Smooth muscle cell (in vitro differentiated cells): Measurements from ENCODE around the gene RDH11. TPM values are rescaled to one million over a fixed set of nuclear protein-coding genes. Genes with fewer than 3 reads are reported as not detected.

Experiments used
- DNase-seq: peaks from one replicate; lab custom pipeline; 2025; ENCODE audit not compliant: unreplicated experiment; lab: John Stamatoyannopoulos, UW
- H2AFZ ChIP-seq: fragments of 200-600 bp; sonication (generic); 2 replicates; pipeline ENCODE4 v1.6.0; 2016; ENCODE audit warnings: antibody characterized with exemption, low read depth, mild to moderate bottlenecking
- H3F3A ChIP-seq: fragments of 200-600 bp; sonication (generic); 2 replicates; pipeline ENCODE4 v1.6.0; 2017; ENCODE audit warnings: antibody characterized with exemption, low read depth
- H3K27ac ChIP-seq: fragments of 200-600 bp; sonication (generic); 2 replicates; pipeline ENCODE4 v1.5.1; 2016; ENCODE audit warnings: low read depth, mild to moderate bottlenecking
- H3K27me3 ChIP-seq: fragments of 200-600 bp; sonication (generic); 2 replicates; pipeline ENCODE4 v1.6.1; 2016; ENCODE audit warnings: low read depth, mild to moderate bottlenecking
- H3K36me3 ChIP-seq: fragments of 200-600 bp; sonication (generic); 2 replicates; pipeline ENCODE4 v1.5.1; 2016; ENCODE audit warnings: low read depth
- H3K4me1 ChIP-seq: fragments of 200-600 bp; sonication (generic); 2 replicates; pipeline ENCODE4 v1.5.1; 2016; ENCODE audit warnings: low read depth
- H3K4me2 ChIP-seq: fragments of 200-600 bp; sonication (generic); 2 replicates; pipeline ENCODE4 v1.6.0; 2016; ENCODE audit warnings: mild to moderate bottlenecking
- H3K4me3 ChIP-seq: fragments of 200-600 bp; sonication (generic); 2 replicates; pipeline ENCODE4 v1.5.1; 2016; ENCODE audit warnings: mild to moderate bottlenecking
- H3K79me2 ChIP-seq: fragments of 200-600 bp; sonication (generic); 2 replicates; pipeline ENCODE4 v1.6.0; 2016; ENCODE audit warnings: low read depth, mild to moderate bottlenecking
- H3K9ac ChIP-seq: fragments of 200-600 bp; sonication (generic); 2 replicates; pipeline ENCODE4 v1.6.0; 2016; ENCODE audit warnings: low read depth
- H3K9me3 ChIP-seq: fragments of 200-600 bp; sonication (generic); replicated peaks from 2 replicates; pipeline ENCODE4 v1.5.1; 2016; ENCODE audit warnings: low read depth
- H4K20me1 ChIP-seq: fragments of 200-600 bp; sonication (generic); 2 replicates; pipeline ENCODE4 v1.6.0; 2016; ENCODE audit warnings: low read depth
- WGBS: methylation state at CpG from one replicate; pipeline ENCODE4 v1.1.7; 2016; ENCODE audit warnings: low lambda C conversion rate; 5-methylcytosine and 5-hydroxymethylcytosine counted together
- polyA plus RNA-seq: library from polyadenylated mRNA; unstranded; fragments of >200 nt; fragmentation: Nextera tagmentation; extraction: Ambion mirVana; gene quantifications from 2 replicates; pipeline ENCODE4 v1.2.1, GENCODE V29; 2016
- total RNA-seq: library from RNA; depleted of rRNA; stranded (reverse); fragments of >200 nt; gene quantifications from 2 replicates; pipeline ENCODE4 v1.2.3, GENCODE V29; 2014
- TF ChIP-seq, protein P1 (sequence below): fragments of 200-600 bp; sonication (generic); IDR thresholded peaks from 2 replicates; pipeline ENCODE4 v1.5.1; 2017; ENCODE audit warnings: borderline replicate concordance, mild to moderate bottlenecking, antibody characterized with exemption; ENCODE audit not compliant: insufficient read depth, poor library complexity, severe bottlenecking

RDH11 gene
- total and polyA plus RNA-seq, 2 experiments from 2014 or later = 104 to 116 TPM

DNA sequence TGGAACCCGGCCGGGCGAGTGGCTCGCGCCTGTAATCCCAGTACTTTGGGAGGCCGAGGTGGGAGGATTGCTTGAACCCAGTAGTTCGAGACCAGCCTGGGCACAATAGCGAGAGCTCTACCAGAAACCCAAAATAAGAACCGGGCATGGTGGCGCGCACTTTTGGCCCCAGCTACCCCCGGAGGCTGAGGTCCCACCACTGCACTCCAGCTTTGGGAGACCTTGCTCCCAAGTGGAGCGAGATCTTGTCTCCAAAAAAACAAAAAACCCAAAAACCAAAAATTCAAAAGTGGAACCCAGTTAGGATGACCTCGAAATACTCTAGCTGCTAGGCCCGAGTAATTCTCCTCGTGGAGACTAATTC is 20.4 kb downstream of the RDH11 start:
- H3K27ac ChIP-seq = peak overlapping the region; percentile 99
- peak overlapping the region; percentile 100 for H3K9ac ChIP-seq

DNA sequence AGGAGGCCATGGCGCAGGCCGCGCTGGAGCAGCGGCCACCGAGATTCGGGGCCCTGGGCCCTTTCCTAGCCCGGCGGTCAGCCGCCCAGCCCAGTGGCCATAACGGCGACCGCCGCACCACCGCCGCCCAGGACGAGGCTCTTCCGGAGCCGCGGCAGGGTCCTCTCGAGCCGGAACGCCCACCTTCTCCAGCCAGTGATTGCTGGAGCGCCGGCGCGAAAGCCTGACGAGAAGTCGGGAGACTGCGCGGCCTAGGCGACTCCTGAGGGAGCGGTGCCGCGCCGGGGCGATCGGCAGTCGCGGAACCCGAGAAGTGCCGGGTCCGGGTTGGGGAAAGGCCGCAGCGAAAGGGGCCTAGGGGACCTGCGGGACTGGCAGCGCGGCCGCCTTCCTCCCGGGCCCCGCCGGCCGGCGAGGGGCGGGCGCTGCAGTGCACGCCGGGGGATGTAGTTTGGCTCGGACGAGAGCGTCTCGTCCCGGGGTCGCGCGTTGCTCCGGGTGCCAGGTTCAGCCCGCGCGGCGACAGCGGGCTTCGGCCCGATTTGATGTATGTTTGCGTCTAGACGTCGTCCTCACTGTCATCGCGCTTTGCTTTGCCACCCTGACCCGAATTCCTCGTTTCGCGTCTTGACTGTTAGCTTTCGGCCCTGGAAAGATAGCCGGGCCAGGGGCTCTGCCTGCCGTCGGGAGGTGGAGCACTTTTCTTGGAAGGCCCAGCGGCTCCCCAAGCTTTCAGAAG is 20.9 kb downstream of the RDH11 start, which contains the start of gene VTI1B:
Gene VTI1B (minus strand): TSS at position 153 of the 739 bp plus-strand sequence. CDS start 143 bp downstream, at position 10.
- no peaks in the 10 kb centered on the region for H3K27me3 ChIP-seq
- under 1% methylated on average over 87 of the region's 87 CpGs for WGBS
- H3K9ac ChIP-seq = peak within 1 kb of the TSS; percentile 100
- peak within 1 kb of the TSS; percentile 91 for H3K4me2 ChIP-seq
- DNase-seq = peak; percentile 73
- H3K36me3 ChIP-seq = no peaks in the 10 kb centered on the region
- H3K4me1 ChIP-seq = peaks cover 8% of the 10 kb centered on the region
- H3K27ac ChIP-seq = peak within 1 kb of the TSS; percentile 99
- peaks cover 68% of the 10 kb centered on the region for H3K79me2 ChIP-seq
- peak within 1 kb of the TSS; percentile 96 for H2AFZ ChIP-seq
- peak within 1 kb of the TSS; percentile 97 for H3K4me3 ChIP-seq
- H4K20me1 ChIP-seq = peaks cover 59% of the 10 kb centered on the region
- H3F3A ChIP-seq = peaks cover 11% of the 10 kb centered on the region
- H3K9me3 ChIP-seq = no peaks in the 10 kb centered on the region
- TF ChIP-seq, protein P1, sequence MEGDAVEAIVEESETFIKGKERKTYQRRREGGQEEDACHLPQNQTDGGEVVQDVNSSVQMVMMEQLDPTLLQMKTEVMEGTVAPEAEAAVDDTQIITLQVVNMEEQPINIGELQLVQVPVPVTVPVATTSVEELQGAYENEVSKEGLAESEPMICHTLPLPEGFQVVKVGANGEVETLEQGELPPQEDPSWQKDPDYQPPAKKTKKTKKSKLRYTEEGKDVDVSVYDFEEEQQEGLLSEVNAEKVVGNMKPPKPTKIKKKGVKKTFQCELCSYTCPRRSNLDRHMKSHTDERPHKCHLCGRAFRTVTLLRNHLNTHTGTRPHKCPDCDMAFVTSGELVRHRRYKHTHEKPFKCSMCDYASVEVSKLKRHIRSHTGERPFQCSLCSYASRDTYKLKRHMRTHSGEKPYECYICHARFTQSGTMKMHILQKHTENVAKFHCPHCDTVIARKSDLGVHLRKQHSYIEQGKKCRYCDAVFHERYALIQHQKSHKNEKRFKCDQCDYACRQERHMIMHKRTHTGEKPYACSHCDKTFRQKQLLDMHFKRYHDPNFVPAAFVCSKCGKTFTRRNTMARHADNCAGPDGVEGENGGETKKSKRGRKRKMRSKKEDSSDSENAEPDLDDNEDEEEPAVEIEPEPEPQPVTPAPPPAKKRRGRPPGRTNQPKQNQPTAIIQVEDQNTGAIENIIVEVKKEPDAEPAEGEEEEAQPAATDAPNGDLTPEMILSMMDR = no peak

More for the DNA sequence above, 20.4 kb downstream of the RDH11 start:
- 37% methylated on average over 15 of the region's 16 CpGs for WGBS
- Histone ChIP-seq H3K4me1 (peaks cover 8% of the 10 kb centered on the region), H3K27me3 (no peaks in the 10 kb centered on the region), H3K4me2 (peak overlapping the region; percentile 91), H3K36me3 (no peaks in the 10 kb centered on the region), H3K9me3 (no peaks in the 10 kb centered on the region), H3K4me3 (peak overlapping the region; percentile 97), H3F3A (peaks cover 13% of the 10 kb centered on the region), H4K20me1 (peaks cover 58% of the 10 kb centered on the region), H3K79me2 (peaks cover 63% of the 10 kb centered on the region), H2AFZ (peak overlapping the region; percentile 96)
- no peak for DNase-seq
- TF ChIP-seq, protein P1 = no peak

DNA sequence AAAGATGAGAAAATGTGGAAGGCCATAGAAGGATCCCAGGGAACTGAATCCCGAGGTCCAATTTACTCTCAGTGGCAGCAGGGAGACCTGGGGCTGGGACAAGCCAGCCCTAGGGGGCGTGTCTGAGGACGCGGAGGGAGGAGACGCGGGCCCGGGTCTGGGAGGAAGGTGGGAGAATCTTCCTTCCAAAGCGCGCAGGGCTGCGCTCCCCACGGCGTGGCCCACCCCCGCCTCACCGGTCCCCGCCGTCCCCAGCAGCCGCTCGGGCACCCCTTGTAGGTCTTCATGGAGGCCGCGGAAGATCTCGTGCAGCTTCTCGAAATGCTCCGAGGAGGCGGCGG is 21.5 kb downstream of the RDH11 start:
- H3K27me3 ChIP-seq = no peaks in the 10 kb centered on the region
- peaks cover 70% of the 10 kb centered on the region for H3K79me2 ChIP-seq
- DNase-seq = peak; percentile 56

More for the DNA sequence above, 21.5 kb downstream of the RDH11 start:
- Histone ChIP-seq H3K9ac (peak overlapping the region; percentile 100), H3K4me1 (peaks cover 8% of the 10 kb centered on the region), H3K36me3 (no peaks in the 10 kb centered on the region), H3K4me3 (peak overlapping the region; percentile 97), H3F3A (peaks cover 5% of the 10 kb centered on the region), H3K4me2 (peak overlapping the region; percentile 91), H4K20me1 (peaks cover 55% of the 10 kb centered on the region), H3K9me3 (no peaks in the 10 kb centered on the region), H2AFZ (peak overlapping the region; percentile 96), H3K27ac (peak overlapping the region; percentile 99)
- TF ChIP-seq, protein P1 = peak; percentile 8
- 3% methylated on average over 18 of the region's 25 CpGs for WGBS
